GM15510 (cell line): ENCODE measurements around the gene STOML3.

ENCODE experiments used
- POLR2A ChIP-seq: IDR thresholded peaks from 3 replicates; pipeline ENCODE4 v1.6.1; 2011; ENCODE audit warnings: borderline replicate concordance; ENCODE audit not compliant: insufficient read length; ENCODE audit errors: extremely low read depth

STOML3 gene

GRCh38 chr13:38990693-38991092 lies at the start of gene STOML3:
Gene STOML3 (minus strand): TSS chr13:38990831. CDS start chr13:38990721, 110 bp downstream.
- no peak for TF ChIP-seq POLR2A

DNA sequence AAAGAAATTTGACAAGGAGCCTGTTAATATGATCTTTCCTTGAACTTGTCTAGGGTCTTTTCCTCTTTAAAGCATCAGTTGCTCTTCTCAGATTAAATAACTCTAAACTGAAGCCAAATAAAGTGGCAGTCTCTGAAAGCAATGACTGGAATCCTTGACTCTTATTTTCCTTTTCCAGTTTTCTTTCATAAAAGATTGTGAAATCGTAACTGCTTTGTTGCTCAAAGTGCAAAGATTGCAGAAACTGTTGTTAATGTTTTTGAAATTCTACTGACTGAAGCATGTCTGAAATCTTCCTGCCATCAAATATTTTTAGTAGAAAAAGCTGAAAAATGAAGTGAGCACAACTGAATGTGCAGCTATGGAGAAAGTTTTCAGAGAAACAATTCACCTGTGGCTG lies 49.6 kb upstream of the STOML3 start:
- no peak for TF ChIP-seq POLR2A

- TF ChIP-seq POLR2A = no peak
These were observed 48.4 kb upstream of the STOML3 start for GRCh38 chr13:39039041-39039440.

DNA sequence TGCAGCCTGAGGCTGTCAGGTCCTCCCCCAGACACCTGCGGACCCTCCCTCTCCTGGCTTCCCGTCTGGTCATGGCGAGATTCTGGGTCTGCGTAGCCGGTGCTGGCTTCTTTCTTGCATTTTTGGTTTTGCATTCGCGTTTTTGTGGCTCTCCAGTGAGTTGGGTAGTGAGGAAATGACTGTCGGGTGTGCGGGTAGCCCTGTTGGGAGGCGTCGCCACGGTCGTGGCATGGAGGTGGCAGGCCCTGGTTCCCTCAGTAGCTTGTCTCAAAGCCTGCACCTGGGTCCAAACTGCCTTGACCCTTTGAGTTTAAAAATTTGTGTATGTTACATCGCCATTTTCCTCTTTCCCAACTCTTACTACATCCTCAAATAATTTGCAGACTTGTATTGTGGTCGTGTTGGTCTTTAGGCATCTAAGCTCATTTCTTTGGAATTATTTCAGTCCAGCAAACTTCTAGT lies 48.0 kb upstream of the STOML3 start:
- TF ChIP-seq POLR2A = no peak

DNA sequence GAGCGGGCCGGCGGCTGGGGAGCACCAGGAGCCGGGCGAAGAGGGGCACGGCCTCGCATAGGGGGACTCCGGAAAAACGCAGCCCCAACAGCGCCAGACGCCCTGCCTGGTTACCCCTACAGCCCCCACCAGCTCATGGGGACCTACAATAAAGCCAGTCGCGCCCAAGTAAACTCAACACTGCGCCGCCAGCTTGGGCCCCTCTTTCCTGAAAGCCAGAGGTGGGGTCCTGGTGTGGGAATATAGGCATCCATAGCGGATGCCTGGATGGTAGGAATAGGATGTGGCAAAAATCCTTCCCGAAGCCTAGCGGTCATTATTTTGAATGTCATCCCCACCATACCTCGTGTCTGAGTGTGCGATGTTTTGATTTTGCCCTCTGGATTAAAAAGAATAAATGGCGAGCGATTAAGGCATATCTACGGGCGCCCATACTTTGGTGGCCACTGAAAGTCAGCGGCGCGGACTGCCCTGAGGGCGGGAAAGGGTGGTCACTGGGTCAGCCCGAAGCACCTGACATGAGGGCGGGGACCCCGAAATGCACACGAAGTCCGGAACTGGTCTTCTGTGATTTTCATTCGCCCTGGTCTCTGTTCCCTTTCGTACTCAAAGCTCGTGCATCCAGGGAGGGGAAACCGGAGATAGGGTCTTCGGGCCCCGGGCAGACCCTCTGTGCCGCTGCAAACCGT lies 47.4 kb upstream of the STOML3 start, which contains the start of the genes NHLRC3 and PROSER1:
NHLRC3 (plus strand) TSS at position 577 of the 689 bp plus-strand sequence. CDS start 184 bp downstream, outside the sequence.
PROSER1 (minus strand) TSS at position 210 of the 689 bp plus-strand sequence. CDS start 847 bp downstream, outside the sequence.
- TF ChIP-seq POLR2A = peak; percentile 59

- no peak for TF ChIP-seq POLR2A
These were observed 46.8 kb upstream of the STOML3 start for GRCh38 chr13:39037410-39037879.

GRCh38 chr13:39036212-39036611 lies 45.6 kb upstream of the STOML3 start:
- no peak for TF ChIP-seq POLR2A

DNA sequence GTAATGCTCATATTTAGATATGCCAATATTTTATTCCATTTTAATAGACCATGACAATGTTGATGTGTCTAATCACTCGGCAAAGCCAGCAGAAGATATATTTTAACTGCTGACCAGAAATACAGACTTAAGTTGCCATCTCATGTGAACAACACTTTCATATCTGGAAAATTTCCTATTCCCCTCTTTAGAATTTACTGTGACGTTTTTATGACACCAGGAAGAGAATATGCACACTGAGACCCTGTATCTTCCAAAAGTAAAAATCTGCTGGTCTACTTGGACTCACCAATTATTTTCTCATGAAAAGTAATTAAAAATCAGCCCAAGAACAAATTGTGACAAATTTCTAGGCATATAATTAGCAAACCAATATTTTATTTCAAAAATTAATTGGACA lies 45.2 kb upstream of the STOML3 start:
- no peak for TF ChIP-seq POLR2A

- TF ChIP-seq POLR2A = no peak
These were observed 44.6 kb upstream of the STOML3 start for GRCh38 chr13:39035204-39035603.

DNA sequence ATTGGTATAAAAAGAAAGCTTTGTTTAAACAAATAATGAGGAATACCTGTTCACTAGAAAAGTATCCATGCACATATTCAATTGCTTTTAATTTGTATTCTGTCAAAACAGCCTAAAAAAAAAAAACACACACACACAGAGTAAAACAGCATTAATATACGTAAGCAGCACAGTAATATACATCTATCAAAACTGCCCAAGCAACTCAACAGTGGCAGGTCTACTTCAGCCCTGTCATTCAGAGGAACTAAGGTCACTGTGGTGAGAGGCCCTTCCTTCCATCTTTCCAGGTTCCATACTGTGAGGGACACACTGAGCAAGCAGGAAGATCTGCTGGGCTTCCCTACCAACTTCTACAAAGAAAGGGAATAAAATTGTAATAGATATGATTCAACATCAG lies 43.5 kb upstream of the STOML3 start:
- TF ChIP-seq POLR2A = no peak

- TF ChIP-seq POLR2A = no peak
These were observed 41.5 kb upstream of the STOML3 start for GRCh38 chr13:39032150-39032549.

DNA sequence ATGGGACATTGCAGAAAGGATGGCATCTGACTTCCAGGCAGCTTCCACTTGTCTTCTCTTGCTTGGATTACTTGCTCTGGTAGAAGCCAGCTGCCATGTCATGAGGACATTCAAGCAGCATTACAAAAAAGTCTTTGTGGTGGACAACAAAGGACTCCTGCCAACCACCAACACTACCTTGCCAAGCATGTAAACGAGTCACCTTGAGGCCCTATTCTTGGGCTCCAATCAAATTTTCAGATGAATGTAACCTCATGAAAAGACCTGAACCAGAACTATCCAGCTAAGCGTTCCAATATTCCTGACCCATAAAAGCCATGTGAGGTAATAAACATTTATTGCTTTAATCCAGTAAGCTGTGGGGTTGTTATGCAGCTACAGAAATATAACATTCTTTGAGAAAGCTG lies 34.8 kb upstream of the STOML3 start:
- no peak for TF ChIP-seq POLR2A

- TF ChIP-seq POLR2A = no peak
These were observed 33.1 kb upstream of the STOML3 start for GRCh38 chr13:39023761-39024160.

DNA sequence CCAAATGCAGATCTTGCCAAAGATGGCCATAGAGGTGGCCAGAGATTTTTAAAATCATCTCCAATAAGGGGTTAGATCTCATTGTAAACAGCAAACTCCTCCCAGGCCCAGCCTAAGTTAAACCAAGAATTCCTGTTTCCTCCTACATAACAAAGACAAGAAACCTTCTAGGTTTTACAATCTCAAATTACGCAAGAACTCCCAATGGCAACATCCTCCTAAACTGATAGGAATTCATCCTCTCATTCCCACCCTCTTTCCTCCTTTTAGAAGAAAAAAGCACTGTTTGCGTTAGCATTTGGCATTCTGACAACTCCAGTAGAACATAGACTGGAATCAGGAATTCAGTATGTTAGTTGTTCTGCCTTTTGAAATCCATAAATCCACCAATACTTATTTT lies 32.7 kb upstream of the STOML3 start:
- TF ChIP-seq POLR2A = no peak

DNA sequence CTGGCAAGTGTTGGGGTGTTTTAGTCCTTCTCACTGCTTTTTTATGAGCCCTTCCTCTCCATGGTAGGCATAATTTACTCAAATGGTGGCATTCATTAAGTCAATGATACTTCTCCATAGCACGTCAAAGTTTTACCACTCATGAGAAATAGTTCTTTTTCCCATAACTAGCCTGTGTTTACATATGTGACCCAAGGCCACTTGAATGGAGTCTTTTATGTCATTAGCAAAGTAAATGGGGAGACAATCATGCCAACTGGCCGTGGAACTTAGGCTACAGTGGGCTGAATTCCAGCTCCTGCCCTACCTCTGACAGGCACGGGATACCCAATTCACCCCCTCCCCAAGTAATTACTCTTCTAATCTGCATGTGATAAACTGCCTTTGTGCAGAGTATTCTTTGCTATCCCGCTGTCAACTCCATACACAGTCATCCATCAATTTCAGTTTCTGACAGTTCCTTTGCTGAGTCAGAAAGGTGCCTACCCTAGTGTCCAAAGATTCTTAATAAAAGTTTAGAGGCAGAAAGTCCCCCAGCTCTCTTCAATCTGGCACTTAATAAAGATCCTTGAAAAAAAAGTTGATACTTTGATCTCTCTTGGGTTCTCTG lies 30.3 kb upstream of the STOML3 start:
- no peak for TF ChIP-seq POLR2A

DNA sequence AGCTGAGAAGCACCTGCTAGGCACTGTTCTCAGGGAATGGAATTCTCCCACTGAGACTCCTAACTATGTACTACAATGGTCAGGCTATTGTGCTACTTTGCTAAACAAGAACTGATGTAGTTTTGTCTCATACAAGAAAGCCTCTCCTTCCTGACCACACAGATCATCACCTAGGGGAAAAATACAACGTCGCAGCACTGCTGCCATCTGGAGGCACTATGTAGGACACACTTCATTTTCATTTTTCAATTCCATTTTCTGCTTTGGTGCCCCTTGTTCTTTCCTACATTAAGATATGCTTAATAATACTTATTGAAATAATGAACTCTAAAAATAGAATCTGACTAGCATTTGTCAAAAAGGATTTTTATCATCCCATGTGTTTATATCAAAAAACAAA lies 26.2 kb upstream of the STOML3 start:
- no peak for TF ChIP-seq POLR2A

- no peak for TF ChIP-seq POLR2A
These were observed 25.5 kb upstream of the STOML3 start for GRCh38 chr13:39016087-39016486.

DNA sequence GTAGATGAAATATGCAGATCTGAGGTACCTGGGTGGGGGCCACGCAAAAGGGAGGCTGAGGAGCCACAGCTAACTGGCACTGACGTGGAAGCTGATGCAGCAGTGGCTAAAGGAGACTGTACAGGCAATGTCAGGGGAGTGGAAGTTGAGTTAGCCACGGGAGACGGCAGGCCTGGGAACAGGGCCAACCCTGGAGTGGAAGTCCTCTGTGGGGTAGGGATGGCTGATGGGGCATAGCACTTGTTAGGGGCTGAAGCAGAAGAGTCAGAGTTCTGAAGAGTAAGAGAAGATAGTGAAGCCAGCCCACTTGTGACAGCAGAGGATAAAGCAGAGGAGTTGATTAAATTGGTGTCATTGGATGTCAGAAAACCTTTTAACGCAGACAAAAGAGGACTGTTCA lies 22.8 kb upstream of the STOML3 start:
- TF ChIP-seq POLR2A = no peak
